HG03060 (cell line): ENCODE measurements around the gene PARD3B.
"Not testable (repeated sequence)": the region's sequence is repeated elsewhere in the genome, so short reads cannot be mapped to it uniquely, and the experiment has no call there.

Experiments used
- ATAC-seq: cut with Tn5 transposase; IDR thresholded peaks from one replicate; pipeline ENCODE4 v1.9.1; 2021; ENCODE audit warnings: low read depth, moderate number of reproducible peaks; ENCODE audit not compliant: unreplicated experiment

Gene PARD3B

DNA sequence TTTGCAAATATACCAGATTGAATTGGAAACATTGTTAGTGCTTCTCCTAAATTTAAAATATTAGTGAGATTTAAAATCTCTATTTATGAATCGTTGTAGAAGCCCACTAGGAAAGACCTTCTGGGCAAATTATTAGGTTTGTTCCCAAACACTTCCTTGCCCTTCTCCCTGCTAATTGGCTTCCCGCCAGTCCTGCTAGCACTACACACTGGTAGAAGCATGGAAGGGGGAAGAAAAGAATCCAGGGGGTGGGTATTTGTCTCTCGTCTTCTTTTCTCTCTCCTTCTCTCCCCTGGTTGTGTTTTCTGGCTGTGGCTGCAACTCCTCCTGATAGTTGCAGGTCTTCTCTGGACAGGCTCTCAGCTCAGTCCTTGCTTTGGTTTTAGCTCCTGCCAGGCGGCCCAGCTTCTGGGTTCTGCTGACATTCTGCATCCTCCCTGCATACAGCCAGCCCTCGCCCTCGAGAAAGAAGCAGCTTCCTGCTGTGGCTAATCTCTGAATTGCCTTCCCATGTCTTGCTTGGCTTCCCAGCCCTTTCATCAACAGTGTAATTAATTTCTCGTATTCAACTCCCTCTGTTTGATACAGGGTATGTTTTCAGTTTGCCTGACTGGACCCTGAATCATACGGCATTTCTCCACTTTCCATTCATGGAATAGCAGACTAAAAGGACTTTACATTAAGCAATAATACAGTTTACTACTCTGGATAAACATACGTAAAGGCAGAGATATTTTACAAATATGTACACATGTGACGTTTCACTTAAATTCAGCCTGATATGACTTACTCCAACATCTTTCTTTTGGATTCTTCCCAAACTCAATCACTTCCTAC, 6.9 kb upstream of the PARD3B start:
- no peak for ATAC-seq

DNA sequence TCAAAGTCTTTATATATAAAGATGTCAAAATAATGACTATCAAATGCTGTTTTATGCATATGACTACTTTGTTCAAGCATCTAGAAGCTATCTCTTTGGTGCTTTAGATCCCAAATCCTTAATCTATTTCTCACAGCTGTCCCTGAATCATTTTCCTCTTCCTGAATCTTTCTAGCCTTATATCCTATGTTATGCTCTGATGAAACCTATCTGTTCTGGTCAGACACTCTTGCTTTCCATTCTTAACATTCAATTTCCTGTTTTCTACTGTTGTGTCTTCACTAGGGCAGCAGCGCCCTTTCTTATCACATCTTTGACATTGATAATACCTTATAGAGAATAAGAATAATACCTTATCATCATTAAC, 6.3 kb upstream of the PARD3B start:
- no peak for ATAC-seq

DNA sequence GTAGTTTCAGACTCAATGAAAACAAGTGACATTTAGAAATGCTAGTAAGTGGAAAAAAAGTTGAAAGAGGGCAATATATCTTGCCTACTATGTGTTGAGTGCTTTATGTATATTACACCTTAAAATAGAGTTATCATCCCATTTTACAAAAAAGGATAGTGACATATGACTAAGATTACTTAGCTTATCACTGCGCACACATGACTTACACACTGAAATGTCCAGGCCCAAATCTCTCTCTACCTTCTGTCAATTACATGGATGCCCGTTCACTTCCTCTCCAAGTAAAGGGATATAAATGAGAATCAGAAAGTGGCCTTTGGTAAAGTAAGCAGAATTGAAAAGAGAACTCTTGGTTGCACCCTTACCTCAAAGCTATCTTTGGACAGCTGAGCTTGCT, 3.6 kb upstream of the PARD3B start:
- no peak for ATAC-seq

DNA sequence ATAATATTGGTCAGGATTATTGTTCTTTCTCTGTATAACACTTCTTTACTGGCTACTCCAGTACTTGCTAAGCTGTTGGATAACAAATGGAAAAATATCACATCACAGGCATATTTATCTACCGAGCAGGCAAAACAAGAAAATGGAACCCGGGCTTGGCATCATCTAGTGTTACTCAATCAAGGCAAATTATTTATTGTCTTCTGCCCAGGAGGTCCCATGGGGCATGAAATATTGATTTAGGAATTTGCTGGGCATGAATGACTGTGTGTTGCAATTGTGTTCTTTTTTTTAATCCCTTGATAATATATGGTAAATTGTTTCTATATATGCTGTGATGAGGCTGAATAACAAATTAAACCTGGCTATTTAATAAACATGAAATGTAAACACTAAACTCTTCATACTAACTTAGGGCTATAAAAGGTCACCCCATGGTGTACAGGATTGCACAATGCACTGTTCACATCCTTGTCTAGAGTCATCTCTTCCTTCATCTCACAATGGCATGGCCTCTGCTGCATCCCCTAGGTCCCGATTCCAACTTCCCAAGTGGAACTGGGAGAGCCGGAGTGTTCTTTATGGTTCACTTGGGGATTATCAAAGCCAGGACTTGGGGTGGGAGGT, 2.2 kb upstream of the PARD3B start:
- ATAC-seq = no peak

DNA sequence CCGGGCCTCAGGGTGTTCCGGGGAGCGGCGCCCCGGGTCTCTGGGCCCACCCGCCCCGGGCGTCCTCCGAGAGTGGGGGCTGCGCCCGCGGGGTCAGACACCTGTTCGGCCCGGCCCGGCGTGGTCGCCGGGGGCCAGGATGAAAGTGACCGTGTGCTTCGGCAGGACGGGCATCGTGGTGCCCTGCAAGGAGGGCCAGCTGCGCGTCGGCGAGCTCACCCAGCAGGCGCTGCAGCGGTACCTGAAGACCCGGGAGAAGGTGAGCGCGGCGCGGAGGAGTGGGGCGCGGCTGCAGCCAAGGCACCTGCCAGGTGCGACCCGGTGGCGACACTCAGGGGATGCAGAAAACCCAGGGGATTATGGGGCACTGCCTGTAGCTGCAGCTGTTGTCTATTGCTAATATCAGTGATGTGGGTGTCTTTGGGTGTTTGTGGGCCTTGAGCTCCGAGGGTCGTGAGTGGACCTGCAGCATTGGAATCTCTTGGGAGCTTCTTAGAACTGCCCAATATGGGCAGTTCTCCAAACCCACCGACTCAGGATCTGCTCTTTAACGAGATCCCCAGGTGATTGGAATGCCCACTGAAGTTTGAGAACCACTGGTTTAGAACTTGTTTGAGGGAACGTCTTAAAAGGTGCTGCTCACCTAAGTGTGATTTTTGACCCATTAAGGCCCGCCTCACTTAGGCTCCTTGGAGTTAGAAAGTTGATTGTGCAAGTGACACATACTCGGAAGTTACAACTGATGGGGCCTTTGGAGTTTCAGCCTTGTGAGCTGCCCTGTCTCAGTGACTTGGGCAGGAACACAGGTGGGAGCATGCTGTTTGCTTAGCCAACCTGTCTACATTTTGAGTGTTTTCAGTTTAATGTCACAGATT, 823 bp downstream of the PARD3B start:
- no peak for ATAC-seq

DNA sequence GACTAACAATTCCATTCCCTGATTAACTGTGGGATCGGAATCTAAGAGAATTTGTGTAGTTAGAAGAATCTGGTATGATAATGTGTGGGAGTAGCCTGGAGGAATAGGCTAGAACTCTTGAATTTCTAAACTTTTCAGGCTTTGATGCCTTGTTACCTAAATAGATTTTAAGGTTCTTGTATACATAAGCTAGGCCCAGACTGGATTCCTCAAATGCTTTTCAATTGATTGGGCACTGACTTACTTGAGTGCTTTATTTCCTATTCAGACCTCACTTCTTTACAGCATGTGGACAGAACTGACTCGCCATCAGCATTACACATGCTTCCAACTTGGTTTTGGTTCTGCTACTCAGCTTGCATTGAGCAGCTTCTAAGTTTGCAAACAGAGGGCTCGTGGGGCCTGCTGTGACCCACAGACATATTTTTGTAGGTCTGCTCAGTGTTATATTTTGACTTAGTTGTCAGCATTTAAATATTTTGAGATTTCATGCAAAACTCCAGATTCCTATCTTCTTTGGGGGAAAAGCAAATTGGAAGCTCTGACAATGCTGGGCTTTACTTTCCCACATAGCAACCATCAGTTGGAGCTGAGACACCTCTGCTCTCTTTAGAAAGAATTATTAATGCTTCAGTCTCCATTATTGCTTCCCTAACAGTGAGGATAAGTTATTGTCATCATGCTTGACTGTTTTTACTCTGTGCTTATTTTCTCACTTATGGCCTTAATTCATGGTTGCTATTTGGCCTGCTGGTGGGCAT, 5.7 kb downstream of the PARD3B start:
- ATAC-seq = no peak

DNA sequence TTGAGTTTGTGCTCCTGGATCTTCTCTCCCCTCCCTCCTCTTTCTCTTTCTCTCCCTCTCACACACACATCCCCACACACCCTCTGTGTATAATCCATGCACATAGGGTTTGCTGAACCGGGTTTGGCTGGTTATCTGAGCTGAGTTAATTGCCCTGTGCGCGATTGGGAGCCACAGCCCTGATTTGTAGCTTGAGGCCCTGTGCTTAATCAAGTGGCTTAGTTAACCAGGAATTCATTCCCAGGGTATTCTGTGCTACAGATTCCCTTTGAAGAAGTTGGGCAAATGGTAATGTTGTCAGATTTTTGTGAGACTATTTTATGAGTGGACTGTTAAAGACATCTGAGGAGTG, 6.2 kb downstream of the PARD3B start:
- no peak for ATAC-seq

DNA sequence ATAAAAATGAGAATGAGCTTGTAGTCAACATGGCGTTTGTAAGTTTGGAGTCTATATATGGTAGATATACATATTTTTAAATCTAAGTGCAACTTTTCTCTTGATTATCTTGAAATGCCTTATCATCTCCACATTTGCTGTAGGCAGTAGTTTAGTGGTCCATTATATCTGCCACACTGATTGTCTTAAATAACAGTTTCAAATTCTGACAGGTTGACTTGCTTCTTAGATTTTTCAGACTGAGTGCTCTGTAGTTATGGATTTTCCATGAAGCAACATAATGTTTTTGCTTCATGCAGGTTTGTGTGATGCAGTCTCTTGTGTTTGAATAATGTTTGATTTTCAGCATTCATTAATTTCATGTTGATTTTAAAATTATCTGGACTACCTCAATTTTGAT, 12.3 kb downstream of the PARD3B start:
- ATAC-seq = no peak

DNA sequence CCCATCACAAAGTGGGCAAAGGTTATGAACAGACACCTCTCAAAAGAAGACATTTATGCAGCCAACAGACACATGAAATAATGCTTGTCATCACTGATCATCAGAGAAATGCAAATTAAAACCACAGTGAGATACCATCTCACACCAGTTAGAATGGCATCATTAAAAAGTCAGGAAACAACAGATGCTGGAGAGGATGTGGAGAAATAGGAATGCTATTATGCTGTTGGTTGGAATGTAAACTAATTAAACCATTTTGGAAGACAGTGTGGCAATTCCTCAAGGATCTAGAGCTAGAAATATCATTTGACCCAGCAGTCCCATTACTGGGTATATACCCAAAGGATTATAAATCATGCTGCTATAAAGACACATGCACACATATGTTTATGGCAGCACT, 14.1 kb downstream of the PARD3B start:
- ATAC-seq = not testable (repeated sequence)

DNA sequence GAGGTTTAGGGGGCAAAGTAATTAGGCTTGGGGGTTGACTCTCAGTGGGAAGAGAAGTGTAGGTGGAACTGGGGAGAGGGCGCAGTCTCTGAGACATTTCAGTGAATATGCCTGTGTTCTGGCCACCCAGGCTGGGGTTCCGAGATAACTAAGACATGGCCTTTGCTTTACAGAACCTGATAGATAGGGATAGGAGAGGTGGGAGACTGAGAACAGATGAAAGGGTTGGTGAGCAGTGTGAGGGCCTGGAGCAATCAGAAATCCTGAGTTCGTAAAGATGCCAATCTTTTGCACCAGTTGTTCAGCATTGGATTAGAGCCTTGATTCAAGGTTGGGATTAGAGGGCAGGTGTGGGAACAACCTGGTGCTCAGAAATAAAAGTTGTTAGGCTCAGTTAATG, 15.6 kb downstream of the PARD3B start:
- no peak for ATAC-seq

DNA sequence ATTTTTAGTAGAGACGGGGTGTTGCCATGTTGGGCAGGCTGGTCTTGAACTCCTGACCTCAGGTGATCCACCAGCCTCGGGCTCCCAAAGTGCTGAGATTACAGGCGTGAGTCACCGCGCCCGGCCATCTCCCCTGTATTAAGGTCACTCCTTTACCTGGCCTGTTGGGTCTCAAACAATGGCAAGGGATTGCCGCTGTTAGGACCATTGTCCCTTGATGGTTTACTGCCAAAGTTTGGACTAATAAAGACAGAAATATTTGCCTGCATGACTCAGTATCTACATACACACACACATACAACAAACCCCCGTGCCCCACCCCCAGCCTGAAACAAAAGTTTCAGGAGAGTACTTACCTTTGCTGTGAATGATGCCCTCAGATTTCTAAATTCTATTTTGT, 16.5 kb downstream of the PARD3B start:
- ATAC-seq = no peak

DNA sequence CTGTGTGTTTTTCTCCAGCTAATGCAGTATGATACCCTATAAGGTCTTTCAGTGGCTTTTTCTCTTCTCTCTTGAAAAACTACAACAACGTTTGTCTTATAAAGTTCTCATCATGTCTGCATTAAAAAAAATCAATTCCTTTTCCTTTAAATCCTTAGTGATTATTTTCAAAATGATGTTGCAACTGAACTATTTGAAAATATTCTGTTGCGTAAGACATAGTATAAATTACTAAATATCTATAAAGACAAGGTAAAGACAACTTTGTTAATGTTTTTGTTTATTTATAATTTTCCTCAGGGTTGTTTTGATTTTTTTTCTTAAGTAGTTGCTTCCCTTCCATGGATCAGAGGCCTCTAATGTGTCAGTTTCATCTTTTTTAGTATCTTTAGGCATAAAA, 21.2 kb downstream of the PARD3B start:
- no peak for ATAC-seq

DNA sequence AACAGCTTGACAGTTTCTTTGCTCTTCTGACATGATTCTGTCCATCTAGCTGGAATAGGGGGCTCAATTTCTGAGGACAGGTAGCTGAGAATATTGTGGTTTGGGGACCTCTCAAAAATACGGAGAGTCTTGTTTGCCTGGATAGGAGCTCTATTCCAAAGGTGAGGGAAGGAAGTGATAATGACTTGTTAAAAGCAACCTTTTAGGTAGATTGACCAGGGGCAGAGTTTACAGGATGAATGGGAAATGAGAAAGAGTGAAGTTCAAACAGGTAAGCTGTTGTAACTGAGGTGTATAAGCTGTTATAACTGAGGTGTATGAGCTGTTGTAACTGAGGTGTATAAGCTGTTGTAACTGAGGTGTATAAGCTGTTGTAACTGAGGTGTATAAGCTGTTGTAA, 25.1 kb downstream of the PARD3B start:
- ATAC-seq = no peak

DNA sequence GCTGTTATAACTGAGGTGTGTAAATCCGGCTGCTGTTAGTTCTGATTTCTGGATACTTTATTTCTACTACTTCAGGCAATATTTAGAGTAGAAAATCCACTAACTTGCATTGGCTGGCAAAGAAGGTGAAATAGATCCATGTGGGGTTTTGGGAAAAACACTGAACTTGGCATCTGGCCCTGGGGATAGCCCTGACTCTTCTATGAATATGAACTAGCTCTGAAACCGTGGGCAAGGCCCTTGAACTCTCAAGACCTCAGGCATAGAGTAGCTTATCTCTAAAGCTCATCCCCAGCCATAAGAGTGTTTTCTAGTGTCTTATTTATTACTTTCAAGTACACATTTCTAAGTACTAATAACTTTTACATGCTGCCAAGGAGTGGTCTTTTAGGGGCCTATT, 25.8 kb downstream of the PARD3B start:
- no peak for ATAC-seq

DNA sequence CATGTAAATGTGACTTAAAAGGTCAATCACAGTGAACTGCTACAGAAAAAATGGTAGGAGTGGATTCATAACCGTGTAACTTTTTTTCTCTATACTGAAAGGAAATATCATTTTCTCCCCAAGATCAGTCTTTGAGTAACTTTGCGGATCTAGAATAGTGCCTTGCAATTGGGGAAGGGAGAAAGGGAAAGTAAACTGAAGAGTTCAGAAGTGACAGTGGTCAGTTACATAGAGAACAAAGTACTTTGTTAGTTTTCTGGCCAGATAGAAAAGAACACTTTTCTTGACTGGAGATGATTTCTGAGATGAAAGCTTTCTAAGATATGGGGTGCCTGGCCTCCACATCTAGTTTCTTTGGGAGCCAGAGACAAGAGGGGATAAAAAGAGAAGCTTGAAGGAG, 26.6 kb downstream of the PARD3B start:
- ATAC-seq = no peak

DNA sequence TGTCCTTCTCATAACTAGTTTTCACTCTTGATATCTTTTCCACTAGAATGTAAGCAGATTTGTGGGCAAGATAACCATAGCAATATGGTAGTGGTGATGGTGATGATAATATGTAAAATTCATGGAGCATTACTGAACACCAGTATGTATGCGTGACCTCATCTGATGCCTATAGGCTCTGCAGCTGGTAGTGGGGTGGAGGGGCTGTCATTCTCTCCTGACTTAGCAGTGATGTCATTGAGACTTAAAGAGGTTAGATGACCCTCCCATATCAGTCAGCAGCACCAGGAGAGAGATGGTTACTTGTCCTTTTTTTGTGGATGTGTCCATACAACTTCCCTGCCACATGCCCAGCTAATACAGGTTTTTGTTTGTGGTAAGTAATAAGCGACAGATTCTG, 27.9 kb downstream of the PARD3B start:
- ATAC-seq = no peak

DNA sequence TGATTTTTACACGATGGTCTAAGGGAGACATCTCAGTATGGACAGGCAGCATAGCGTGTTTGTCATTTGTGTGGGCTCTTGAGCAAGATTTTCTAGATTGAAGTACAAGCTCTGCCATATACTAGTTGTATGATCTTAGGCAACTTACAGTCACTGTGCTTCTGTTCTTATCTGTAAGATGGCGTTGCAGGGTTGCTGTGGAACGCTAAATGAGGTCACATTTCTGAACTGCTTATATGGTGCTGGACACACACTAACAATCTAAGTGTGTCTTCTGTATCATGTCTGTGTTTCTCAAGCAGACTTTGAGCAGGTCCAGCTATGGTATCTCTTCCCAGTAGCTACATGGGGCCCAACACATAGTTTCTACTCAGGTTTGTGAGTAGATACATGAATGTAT, 29.2 kb downstream of the PARD3B start:
- no peak for ATAC-seq

DNA sequence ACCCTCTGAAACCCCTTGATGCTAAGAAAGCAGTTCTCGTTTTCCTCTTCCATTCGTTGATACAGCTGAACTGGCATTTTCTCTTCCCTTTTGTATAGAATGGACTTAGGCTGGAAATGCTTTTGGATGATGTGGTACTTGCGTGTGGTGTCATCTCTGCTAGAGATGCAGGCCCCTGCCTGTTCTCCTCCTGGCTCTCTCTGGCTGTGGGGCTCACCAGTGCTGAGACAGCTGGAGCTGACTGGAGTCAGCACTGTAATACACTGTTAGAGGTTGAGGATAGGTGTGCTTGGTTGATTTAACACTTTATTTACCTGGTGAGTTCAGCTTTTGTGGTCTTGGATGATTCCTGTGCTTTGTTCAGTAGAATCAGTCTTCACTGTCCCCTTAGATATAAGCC, 30.2 kb downstream of the PARD3B start:
- no peak for ATAC-seq

DNA sequence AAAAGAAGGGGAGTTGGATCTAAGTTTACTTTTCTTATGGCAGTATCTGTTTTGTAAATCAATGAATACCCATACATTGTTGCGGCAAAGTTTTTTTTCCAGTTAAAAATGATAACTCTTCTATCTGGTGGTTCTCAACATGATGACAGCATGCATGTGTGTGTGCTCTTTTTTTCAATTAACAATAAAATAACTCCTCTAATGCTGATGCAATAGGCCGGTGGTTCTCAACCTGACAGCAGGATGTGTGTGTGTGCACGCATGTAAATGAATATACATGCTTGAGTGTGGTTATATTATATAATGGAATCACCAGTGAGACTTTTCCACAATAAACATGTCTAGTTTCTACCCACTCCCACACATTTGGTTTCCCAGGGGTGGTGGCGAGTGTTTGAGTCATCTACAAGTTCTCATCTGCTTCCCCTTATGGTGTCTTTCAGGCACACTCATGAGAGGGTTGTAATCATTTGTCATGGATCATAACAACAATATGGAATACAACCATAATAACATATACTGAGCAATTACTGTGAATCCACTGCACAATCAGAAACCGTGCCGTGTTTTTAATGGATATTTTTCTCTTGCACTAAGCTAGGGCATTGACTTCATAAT, 31.2 kb downstream of the PARD3B start:
- no peak for ATAC-seq

DNA sequence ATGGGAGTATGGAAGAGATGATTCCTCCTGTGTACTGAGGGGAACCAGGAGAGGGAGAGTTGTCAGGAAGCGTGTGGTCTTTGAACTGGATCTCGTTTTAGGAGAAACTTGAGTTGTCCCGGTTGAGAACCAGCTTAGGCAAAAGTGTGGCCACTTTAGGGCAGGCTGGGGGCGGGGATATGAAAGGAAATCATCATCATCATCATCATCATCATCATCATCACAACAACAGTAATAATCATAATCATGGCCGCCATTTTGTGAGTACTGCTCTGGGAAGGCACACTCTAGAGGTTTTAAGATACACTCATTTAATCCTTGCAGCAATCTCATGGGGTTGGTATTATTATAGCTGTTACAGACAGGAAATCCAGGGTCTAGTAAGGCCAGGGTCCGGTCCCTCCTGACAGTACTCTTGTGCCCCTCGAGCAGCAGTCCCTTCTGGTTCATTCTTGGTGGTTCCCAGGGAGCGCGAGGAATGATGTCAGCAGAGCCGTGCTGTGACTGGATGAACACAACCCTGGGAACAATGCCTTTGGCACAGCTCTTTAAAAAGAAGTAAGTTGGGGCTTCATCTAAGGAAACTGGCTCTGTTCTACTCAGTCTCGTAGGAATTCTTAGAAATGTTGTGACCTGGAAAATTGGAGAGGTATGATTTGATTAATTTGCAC, 33.8 kb downstream of the PARD3B start:
- ATAC-seq = no peak
